Caco-2 (cell line): ENCODE results near the gene C11orf91. TPM values are rescaled to one million over a fixed set of nuclear protein-coding genes. Genes with fewer than 3 reads are reported as not detected.

ENCODE experiments used
- BruUV-seq: library from RNA; stranded (reverse); fragments of 400-500 nt; replicated peaks from 2 replicates; lab custom pipeline; 2021; lab: Mats Ljungman, UMichigan
- CTCF ChIA-PET: fragments of 300-600 bp; sonication (Branson Sonifier 250); formaldehyde crosslinking; loops from one replicate; lab custom pipeline; 2022; ENCODE audit warnings: antibody characterized with exemption; lab: Charles Lee
- POLR2A ChIA-PET: fragments of 300-600 bp; sonication (Branson Sonifier 250); formaldehyde crosslinking; loops from one replicate; lab custom pipeline; 2022; ENCODE audit warnings: antibody characterized with exemption; lab: Charles Lee
- DNase-seq, 2 experiments: peaks; one replicate each; pipeline versions ENCODE4 v3.0.0 to v3.0.0-alpha.2; 2020 to 2022
- H3K27me3 ChIP-seq: replicated peaks from 2 replicates; pipeline ENCODE4 v1.6.0; 2011; ENCODE audit warnings: low read length; ENCODE audit not compliant: control insufficient read depth, insufficient read depth
- H3K36me3 ChIP-seq: 2 replicates; pipeline ENCODE4 v1.5.1; 2011; ENCODE audit warnings: low read length; ENCODE audit not compliant: control insufficient read depth, insufficient read depth
- H3K4me1 ChIP-seq: fragments of 250-450 bp; sonication (Bioruptor Pico); 2 replicates; pipeline ENCODE4 v1.5.1; 2020; ENCODE audit warnings: mild to moderate bottlenecking
- H3K4me3 ChIP-seq: 2 replicates; pipeline ENCODE4 v1.5.1; 2011; ENCODE audit warnings: low read depth, mild to moderate bottlenecking, control low read depth, low read length
- H3K9me3 ChIP-seq: fragments of 250-450 bp; sonication (Bioruptor Pico); 2 replicates; pipeline ENCODE4 v1.5.1; 2020; ENCODE audit warnings: mild to moderate bottlenecking, moderate library complexity
- H3K27ac Mint-ChIP-seq: one replicate; pipeline ENCODE4 v1.8.0; 2022; ENCODE audit warnings: mixed read lengths; ENCODE audit not compliant: unreplicated experiment
- H3K27me3 Mint-ChIP-seq: one replicate; pipeline ENCODE4 v1.8.0; 2022; ENCODE audit warnings: mixed read lengths; ENCODE audit not compliant: insufficient read depth, unreplicated experiment
- H3K36me3 Mint-ChIP-seq: one replicate; pipeline ENCODE4 v1.8.0; 2022; ENCODE audit warnings: mild to moderate bottlenecking, mixed read lengths; ENCODE audit not compliant: insufficient read depth, unreplicated experiment
- H3K4me1 Mint-ChIP-seq: one replicate; pipeline ENCODE4 v1.8.0; 2022; ENCODE audit warnings: low read depth, mixed read lengths; ENCODE audit not compliant: unreplicated experiment
- H3K4me3 Mint-ChIP-seq: one replicate; pipeline ENCODE4 v1.8.0; 2022; ENCODE audit warnings: mild to moderate bottlenecking, moderate library complexity, mixed read lengths; ENCODE audit not compliant: unreplicated experiment
- H3K9me3 Mint-ChIP-seq: one replicate; pipeline ENCODE4 v1.8.0; 2022; ENCODE audit warnings: mixed read lengths; ENCODE audit not compliant: unreplicated experiment
- CTCF ChIP-seq, 2 experiments: fragments of 200-600 bp in 1 of 2; IDR thresholded peaks; 1 replicate in 1 of 2; 2 replicates in 1 of 2; pipeline versions ENCODE4 v1.5.1 to v1.8.0; 2011 to 2022; ENCODE audit warnings: antibody characterized with exemption in 1 of 2, control low read depth in 1 of 2, inconsistent platforms in 1 of 2, low read depth in 1 of 2, low read length in 1 of 2, mild to moderate bottlenecking in 1 of 2, moderate library complexity in 1 of 2; ENCODE audit not compliant: insufficient read depth in 1 of 2, severe bottlenecking in 1 of 2, unreplicated experiment in 1 of 2
- intact Hi-C: fragments of 100-400 bp; cut with micrococcal nuclease; formaldehyde crosslinking; loops from one replicate; pipeline ENCODE4 v1.10.0; 2022; ENCODE audit not compliant: unreplicated experiment
- total RNA-seq: library from RNA; stranded (reverse); gene quantifications from 2 replicates; pipeline ENCODE4 v1.2.3, GENCODE V29; 2022

C11orf91 gene
- total RNA-seq, 1 experiment from 2014 or later, result not detected

- Mint-ChIP-seq H3K27me3 (no peaks in the 10 kb centered on the region), H3K27ac (no peak overlapping the region), H3K4me3 (no peak overlapping the region), H3K4me1 (peaks cover 3% of the 10 kb centered on the region), H3K36me3 (peaks cover 21% of the 10 kb centered on the region), H3K9me3 (no peaks in the 10 kb centered on the region)
- no TSS peak for BruUV-seq
- ChIA-PET POLR2A (interaction anchor here (0.6 kb wide), 1 partner anchor 30 kb away, joined by 7 read pairs; the partner anchor contains the start of gene CD59), CTCF (no interaction called here)
- H3K27me3 ChIP-seq, result no peaks in the 10 kb centered on the region
- H3K4me3 ChIP-seq, result no peak overlapping the region
- TF ChIP-seq CTCF (IDR thresholded peaks at IDR 0.05; ENCODE audit: insufficient read depth in 1 of 2, low read depth in 1 of 2, low read length in 1 of 2, severe bottlenecking in 1 of 2, unreplicated experiment in 1 of 2), result no peak
- no peaks in the 10 kb centered on the region for H3K9me3 ChIP-seq
- no peaks in the 10 kb centered on the region for H3K36me3 ChIP-seq
- H3K4me1 ChIP-seq, result peaks cover 5% of the 10 kb centered on the region; the same call in 1 of the 2 replicates
- DNase-seq, result no peak
- intact Hi-C loops, result no loop called here
Observed at GRCh38 chr11:33706546-33706945, 5.9 kb upstream of the C11orf91 start.

- H3K4me3 Mint-ChIP-seq, result no peak overlapping the region
- H3K4me3 ChIP-seq, result no peak overlapping the region
- ChIA-PET POLR2A (no interaction called here), CTCF (interaction anchor here (0.5 to 1.5 kb wide), 2 partner anchors 38 to 115 kb away, joined by 3 to 5 read pairs; no protein-coding TSS in a partner anchor)
- peaks cover 21% of the 10 kb centered on the region for H3K36me3 Mint-ChIP-seq
- peaks cover 17% of the 10 kb centered on the region for H3K4me1 ChIP-seq
- H3K9me3 ChIP-seq, result no peaks in the 10 kb centered on the region
- no TSS peak for BruUV-seq
- peaks cover 12% of the 10 kb centered on the region for H3K4me1 Mint-ChIP-seq
- no peak for TF ChIP-seq CTCF (IDR thresholded peaks at IDR 0.05; ENCODE audit: insufficient read depth in 1 of 2, low read depth in 1 of 2, low read length in 1 of 2, severe bottlenecking in 1 of 2, unreplicated experiment in 1 of 2)
- no peaks in the 10 kb centered on the region for H3K9me3 Mint-ChIP-seq
- DNase-seq, result no peak
- intact Hi-C loops, result loop anchor here (5.0 kb wide), 1 partner anchor 33 kb away; the partner anchor contains the start of gene CD59
- H3K27me3 Mint-ChIP-seq, result no peaks in the 10 kb centered on the region
- no peaks in the 10 kb centered on the region for H3K36me3 ChIP-seq
- no peak overlapping the region for H3K27ac Mint-ChIP-seq
- no peaks in the 10 kb centered on the region for H3K27me3 ChIP-seq
Observed at GRCh38 chr11:33704240-33705002, 3.8 kb upstream of the C11orf91 start.

- POLR2A ChIA-PET, result no interaction called here
- peaks cover 18% of the 10 kb centered on the region for H3K4me1 ChIP-seq
Observed at GRCh38 chr11:33703788-33704187, 3.2 kb upstream of the C11orf91 start.

More at GRCh38 chr11:33703788-33704187, 3.2 kb upstream of the C11orf91 start:
- CTCF ChIA-PET, result no interaction called here
- Mint-ChIP-seq H3K9me3 (no peaks in the 10 kb centered on the region), H3K27me3 (no peaks in the 10 kb centered on the region), H3K4me3 (no peak overlapping the region), H3K27ac (no peak overlapping the region), H3K36me3 (peaks cover 18% of the 10 kb centered on the region), H3K4me1 (peaks cover 12% of the 10 kb centered on the region)
- BruUV-seq, result no TSS peak
- intact Hi-C loops, result loop anchor here (5.0 kb wide), 1 partner anchor 34 kb away; the partner anchor contains the start of gene CD59
- TF ChIP-seq CTCF (IDR thresholded peaks at IDR 0.05; ENCODE audit: insufficient read depth in 1 of 2, low read depth in 1 of 2, low read length in 1 of 2, severe bottlenecking in 1 of 2, unreplicated experiment in 1 of 2), result no peak
- H3K9me3 ChIP-seq, result no peaks in the 10 kb centered on the region
- no peak for DNase-seq
- no peaks in the 10 kb centered on the region for H3K27me3 ChIP-seq
- H3K4me3 ChIP-seq, result no peak overlapping the region
- no peaks in the 10 kb centered on the region for H3K36me3 ChIP-seq
